ENCODE data around the gene IL4I1. TPM values are rescaled to one million over a fixed set of nuclear protein-coding genes. Genes with fewer than 3 reads are reported as not detected.
A peak's percentile ranks its signal among the peaks of the same experiment; 100 is the strongest.

The IL4I1 gene
- polyA plus RNA-seq, 1 of the 3 experiments (the other 2 are of a cell fraction): 0.35 TPM

GRCh38 chr19:49869009-49869483 lies 27.6 kb downstream of the IL4I1 start:
- CTCF ChIA-PET: interaction anchor here (0.9 to 1.3 kb wide), 2 partner anchors 59 to 197 kb away, joined by 3 to 4 read pairs; no protein-coding TSS in a partner anchor
- H3F3A ChIP-seq (replicated peaks; ENCODE audit: insufficient read depth): peaks cover 21% of the 10 kb centered on the region
- no peaks in the 10 kb centered on the region for H3K9me3 ChIP-seq
- H3K4me2 ChIP-seq: peak overlapping the region; percentile 76
- no peaks in the 10 kb centered on the region for H3K9me2 ChIP-seq
- H3K4me1 ChIP-seq (ENCODE audit: control insufficient read depth in 1 of 2, insufficient read depth in 2 of 2, low read depth in 1 of 2, low read length in 1 of 2): peaks cover 33 to 50% of the 10 kb centered on the region in 2 experiments; a peak in 3 of 4 replicates
- DNase-seq: peak; percentile 60
- peak overlapping the region; percentile 42 to 57 for H3K4me3 ChIP-seq (ENCODE audit: low read depth in 2 of 2, low read length in 1 of 2)
- H3K9ac ChIP-seq: peak overlapping the region; percentile 22; the same call in 1 of the 2 replicates
- no peaks in the 10 kb centered on the region for H3K27me3 ChIP-seq (ENCODE audit: insufficient read depth)
- POLR2A ChIA-PET: interaction anchor here (0.6 to 3.5 kb wide), 8 partner anchors 8 to 380 kb away, joined by 3 to 22 read pairs (median 6); partner anchors contain the start of genes AKT1S1, ATF5, FUZ and NUP62
- TF ChIP-seq CHD2 (IDR thresholded peaks at IDR 0.05; ENCODE audit: low read length, partially characterized antibody) (peak; percentile 4), SIN3A (IDR thresholded peaks at IDR 0.05; ENCODE audit: borderline replicate concordance, low read depth, low read length) (0 out of 2 replicates have a peak, but pooled peaks have one; percentile 14), NRF1 (IDR thresholded peaks at IDR 0.05; ENCODE audit: low read depth, low read length) (0 out of 2 replicates have a peak, but pooled peaks have one; percentile 0), YY1 (IDR thresholded peaks at IDR 0.05; ENCODE audit: low read depth) (no peak)
- H2AFZ ChIP-seq (ENCODE audit: low read depth): 0 out of 2 replicates have a peak overlapping the region, but pooled peaks have one; percentile 68
- H3K36me3 ChIP-seq (replicated peaks in 1 of 2; ENCODE audit: control insufficient read depth in 1 of 2, insufficient read depth in 2 of 2, low read length in 1 of 2): peaks cover 13 to 30% of the 10 kb centered on the region in 2 experiments
- 4% methylated on average over 12 of the region's 15 CpGs for WGBS (ENCODE audit: low lambda C conversion rate)
- peaks cover 47% of the 10 kb centered on the region for H3K79me2 ChIP-seq (ENCODE audit: insufficient read depth)
- H3K27ac ChIP-seq (ENCODE audit: low read depth in 2 of 2, low read length in 1 of 2): peak overlapping the region; percentile 96 to 97
- peaks cover 8% of the 10 kb centered on the region for H4K20me1 ChIP-seq (ENCODE audit: insufficient read depth)

- Histone ChIP-seq H3F3A (replicated peaks; ENCODE audit: insufficient read depth) (peaks cover 21% of the 10 kb centered on the region), H3K36me3 (replicated peaks in 1 of 2; ENCODE audit: control insufficient read depth in 1 of 2, insufficient read depth in 2 of 2, low read length in 1 of 2) (peaks cover 19 to 35% of the 10 kb centered on the region in 2 experiments), H3K4me3 (ENCODE audit: low read depth in 2 of 2, low read length in 1 of 2) (peak within 1 kb of the TSS; percentile 90 to 91), H3K9me3 (no peaks in the 10 kb centered on the region), H3K9ac (peak within 1 kb of the TSS; percentile 83), H4K20me1 (ENCODE audit: insufficient read depth) (peaks cover 19% of the 10 kb centered on the region), H3K27ac (ENCODE audit: low read depth in 2 of 2, low read length in 1 of 2) (peak within 1 kb of the TSS; percentile 96 to 97), H3K79me2 (ENCODE audit: insufficient read depth) (peaks cover 52% of the 10 kb centered on the region), H3K4me2 (peak within 1 kb of the TSS; percentile 96), H2AFZ (ENCODE audit: low read depth) (peak within 1 kb of the TSS; percentile 85; the same call in 1 of the 2 replicates), H3K4me1 (ENCODE audit: control insufficient read depth in 1 of 2, insufficient read depth in 2 of 2, low read depth in 1 of 2, low read length in 1 of 2) (peaks cover 33 to 51% of the 10 kb centered on the region in 2 experiments; a peak in 3 of 4 replicates), H3K9me2 (no peaks in the 10 kb centered on the region), H3K27me3 (ENCODE audit: insufficient read depth) (no peaks in the 10 kb centered on the region)
- DNase-seq: peak; percentile 92
- 1% methylated on average over 21 of the region's 65 CpGs for WGBS (ENCODE audit: low lambda C conversion rate)
- ChIA-PET POLR2A (interaction anchor here (1.3 to 3.5 kb wide), 3 partner anchors 11 to 17 kb away, joined by 9 to 22 read pairs (median 10); partner anchors contain the start of genes AKT1S1, PTOV1 and TBC1D17), CTCF (interaction anchor here (1.1 to 1.2 kb wide), 2 partner anchors 16 to 195 kb away, joined by 3 to 5 read pairs; partner anchors contain the start of gene PTOV1)
- TF ChIP-seq CHD2 (IDR thresholded peaks at IDR 0.05; ENCODE audit: low read length, partially characterized antibody): peak; percentile 6
- no peak for TF ChIP-seq RXRA (IDR thresholded peaks at IDR 0.05; ENCODE audit: borderline replicate concordance, low read depth)
- TF ChIP-seq POLR2AphosphoS5 (IDR thresholded peaks at IDR 0.05; ENCODE audit: low read depth, low read length): peak; percentile 62
- TF ChIP-seq JUND (IDR thresholded peaks at IDR 0.05): no peak
- TF ChIP-seq USF1 (IDR thresholded peaks at IDR 0.05; ENCODE audit: borderline replicate concordance, low read depth): peak; percentile 40; the same call in 1 of the 2 replicates
- no peak for TF ChIP-seq GATA2 (CRISPR knock-in tag; IDR thresholded peaks at IDR 0.05)
- no peak for TF ChIP-seq NFIC (IDR thresholded peaks at IDR 0.05; ENCODE audit: borderline replicate concordance)
- peak; percentile 93 for TF ChIP-seq GABPA (IDR thresholded peaks at IDR 0.05; ENCODE audit: low read depth)
- peak; percentile 25; the same call in 1 of the 2 replicates for TF ChIP-seq FOXJ3 (CRISPR knock-in tag; IDR thresholded peaks at IDR 0.05)
- TF ChIP-seq, protein P1, sequence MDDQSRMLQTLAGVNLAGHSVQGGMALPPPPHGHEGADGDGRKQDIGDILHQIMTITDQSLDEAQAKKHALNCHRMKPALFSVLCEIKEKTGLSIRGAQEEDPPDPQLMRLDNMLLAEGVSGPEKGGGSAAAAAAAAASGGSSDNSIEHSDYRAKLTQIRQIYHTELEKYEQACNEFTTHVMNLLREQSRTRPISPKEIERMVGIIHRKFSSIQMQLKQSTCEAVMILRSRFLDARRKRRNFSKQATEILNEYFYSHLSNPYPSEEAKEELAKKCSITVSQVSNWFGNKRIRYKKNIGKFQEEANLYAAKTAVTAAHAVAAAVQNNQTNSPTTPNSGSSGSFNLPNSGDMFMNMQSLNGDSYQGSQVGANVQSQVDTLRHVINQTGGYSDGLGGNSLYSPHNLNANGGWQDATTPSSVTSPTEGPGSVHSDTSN (IDR thresholded peaks at IDR 0.05): no peak; the same call in 1 of the 2 replicates
- no peak for TF ChIP-seq FOXM1 (IDR thresholded peaks at IDR 0.05; ENCODE audit: low read depth)
- peak; percentile 66 for TF ChIP-seq ELF1 (IDR thresholded peaks at IDR 0.05)
- peak; percentile 92 for TF ChIP-seq MXI1 (IDR thresholded peaks at IDR 0.05; ENCODE audit: low read depth, low read length)
- 0 out of 2 replicates have a peak, but pooled peaks have one; percentile 25 for TF ChIP-seq REST (IDR thresholded peaks at IDR 0.05; ENCODE audit: low read depth, low read length)
- no peak for TF ChIP-seq MEF2A (IDR thresholded peaks at IDR 0.05; ENCODE audit: borderline replicate concordance, low read depth)
- TF ChIP-seq FOSL2 (IDR thresholded peaks at IDR 0.05; ENCODE audit: borderline replicate concordance, low read depth): no peak
- no peak for TF ChIP-seq RCOR1 (IDR thresholded peaks at IDR 0.05; ENCODE audit: low read length)
- peak; percentile 47; the same call in 1 of the 2 replicates for TF ChIP-seq YY1 (IDR thresholded peaks at IDR 0.05; ENCODE audit: low read depth)
These were observed 29.5 kb downstream of the IL4I1 start, which contains the start of gene PNKP for GRCh38 chr19:49866933-49867782. Gene PNKP (minus strand): TSS chr19:49867576. CDS start chr19:49867204, 372 bp downstream.
